HG03521 (cell line): ENCODE data around the gene TPM1.
"Not testable (repeated sequence)": the region's sequence is repeated elsewhere in the genome, so short reads cannot be mapped to it uniquely, and the experiment has no call there.

Experiments used
- ATAC-seq: cut with Tn5 transposase; IDR thresholded peaks from one replicate; pipeline ENCODE4 v1.9.1; 2021; ENCODE audit warnings: mild to moderate bottlenecking, moderate library complexity; ENCODE audit not compliant: unreplicated experiment

Gene TPM1

GRCh38 chr15:63041974-63042876 is at the start of gene TPM1:
TSS of gene TPM1 (plus strand) at chr15:63042747. CDS start at chr15:63042830, 83 bp downstream.
- ATAC-seq, result no peak

- ATAC-seq, result no peak
Observed at GRCh38 chr15:62993066-62993465, 49.5 kb upstream of the TPM1 start.

GRCh38 chr15:62993632-62994031 is 48.9 kb upstream of the TPM1 start:
- ATAC-seq, result not testable (repeated sequence)

GRCh38 chr15:62994439-62994838 is 48.1 kb upstream of the TPM1 start:
- no peak for ATAC-seq

- ATAC-seq, result no peak
Observed at GRCh38 chr15:62994975-62995681, 47.4 kb upstream of the TPM1 start.

GRCh38 chr15:62997441-62997840 is 45.1 kb upstream of the TPM1 start:
- ATAC-seq, result no peak

- no peak for ATAC-seq
Observed at GRCh38 chr15:62998262-62998890, 44.2 kb upstream of the TPM1 start.

GRCh38 chr15:62999178-62999577 is 43.4 kb upstream of the TPM1 start:
- no peak for ATAC-seq

- ATAC-seq, result no peak
Observed at GRCh38 chr15:62999923-63000561, 42.5 kb upstream of the TPM1 start.

- no peak for ATAC-seq
Observed at GRCh38 chr15:63000706-63001105, 41.8 kb upstream of the TPM1 start.

GRCh38 chr15:63004211-63004610 is 38.3 kb upstream of the TPM1 start:
- ATAC-seq, result no peak

- no peak for ATAC-seq
Observed at GRCh38 chr15:63006032-63006878, 36.3 kb upstream of the TPM1 start.

GRCh38 chr15:63008333-63009049 is 34.1 kb upstream of the TPM1 start:
- no peak for ATAC-seq

- ATAC-seq, result no peak
Observed at GRCh38 chr15:63010386-63010785, 32.2 kb upstream of the TPM1 start.

- no peak for ATAC-seq
Observed at GRCh38 chr15:63010920-63011693, 31.4 kb upstream of the TPM1 start.

GRCh38 chr15:63012444-63012843 is 30.1 kb upstream of the TPM1 start:
- no peak for ATAC-seq

- ATAC-seq, result no peak
Observed at GRCh38 chr15:63013052-63013808, 29.3 kb upstream of the TPM1 start.

GRCh38 chr15:63014578-63014977 is 28.0 kb upstream of the TPM1 start:
- ATAC-seq, result no peak
